GM10847 (cell line): ENCODE measurements around the gene MBNL3.

Experiments
- POLR2A ChIP-seq: IDR thresholded peaks from 2 replicates; pipeline ENCODE4 v1.6.1; 2011; ENCODE audit not compliant: insufficient read length; ENCODE audit errors: extremely low read depth

MBNL3 gene

GRCh38 chrX:132488819-132489577, at the start of gene MBNL3:
MBNL3 (minus strand) TSS chrX:132489038; CDS start chrX:132439611, 49,427 bp downstream.
- TF ChIP-seq POLR2A: peak; percentile 36

- TF ChIP-seq POLR2A: no peak
Observed at GRCh38 chrX:132533409-132533808, 44.6 kb upstream of the MBNL3 start.

GRCh38 chrX:132532913-132533312, 44.1 kb upstream of the MBNL3 start:
- no peak for TF ChIP-seq POLR2A

DNA sequence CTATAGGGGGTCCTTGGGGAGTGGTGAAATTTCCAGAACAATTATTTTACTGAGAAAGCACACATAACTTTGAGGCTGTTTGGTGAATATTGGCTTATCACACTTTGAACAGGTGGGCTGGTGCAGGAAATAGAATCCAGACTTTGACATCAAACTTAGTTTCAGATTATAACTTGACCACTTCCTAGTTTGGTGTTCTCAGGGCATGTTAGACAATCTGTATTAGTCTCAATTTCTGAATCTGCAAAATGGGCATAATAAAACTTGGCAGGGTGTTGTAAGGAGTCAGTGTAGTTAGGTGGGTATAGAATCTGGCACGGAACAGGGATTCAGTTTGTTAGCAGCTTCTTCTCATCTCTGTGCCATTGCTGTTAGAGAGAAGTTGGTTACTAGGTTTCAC, 43.3 kb upstream of the MBNL3 start:
- TF ChIP-seq POLR2A: no peak

GRCh38 chrX:132520792-132521191, 32.0 kb upstream of the MBNL3 start:
- TF ChIP-seq POLR2A: no peak

- no peak for TF ChIP-seq POLR2A
Observed at GRCh38 chrX:132520213-132520612, 31.4 kb upstream of the MBNL3 start.

- no peak for TF ChIP-seq POLR2A
Observed at GRCh38 chrX:132518401-132518800, 29.6 kb upstream of the MBNL3 start.

DNA sequence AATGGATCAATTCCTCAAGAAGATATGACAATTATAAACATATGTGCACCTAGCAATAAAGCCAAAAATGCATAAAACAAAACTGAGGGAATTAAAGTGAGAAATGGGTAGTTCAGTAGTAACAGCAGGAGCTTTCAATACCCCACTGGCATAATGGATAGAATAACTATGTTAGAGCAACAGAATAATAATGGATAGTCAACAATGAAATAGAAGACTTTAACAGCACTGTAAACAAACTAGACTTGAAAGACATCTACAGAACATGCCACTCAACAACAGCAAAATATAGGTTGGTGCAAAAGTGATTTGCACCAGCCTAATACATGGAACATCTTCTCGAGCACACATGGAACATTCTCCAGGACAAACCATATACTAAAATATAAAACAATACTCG, 20.0 kb upstream of the MBNL3 start:
- no peak for TF ChIP-seq POLR2A

- TF ChIP-seq POLR2A: no peak
Observed at GRCh38 chrX:132505116-132505515, 16.3 kb upstream of the MBNL3 start.

GRCh38 chrX:132504417-132504816, 15.6 kb upstream of the MBNL3 start:
- TF ChIP-seq POLR2A: no peak

- TF ChIP-seq POLR2A: no peak
Observed at GRCh38 chrX:132501606-132502005, 12.8 kb upstream of the MBNL3 start.

- TF ChIP-seq POLR2A: no peak
Observed at GRCh38 chrX:132497432-132497831, 8.6 kb upstream of the MBNL3 start.

GRCh38 chrX:132493095-132493494, 4.3 kb upstream of the MBNL3 start:
- TF ChIP-seq POLR2A: no peak

DNA sequence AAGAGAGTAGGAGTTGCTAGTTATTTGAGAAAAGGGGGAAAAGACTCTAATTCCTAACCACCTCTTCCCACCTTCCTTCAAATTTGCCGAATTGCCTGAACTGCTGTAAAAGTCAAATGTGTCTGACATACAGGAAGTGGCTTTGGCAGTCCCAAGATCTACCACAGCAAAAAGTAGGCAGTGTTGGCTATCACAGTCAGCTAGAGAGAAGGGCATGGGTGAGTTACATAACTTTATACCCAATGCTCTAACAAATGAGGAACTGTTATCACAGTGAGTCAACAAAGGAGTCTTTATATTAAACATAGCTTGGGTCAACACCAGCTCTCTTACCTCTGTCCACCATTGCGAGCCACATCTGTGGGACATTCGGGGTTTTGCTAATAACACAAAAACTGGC, 2.4 kb upstream of the MBNL3 start:
- no peak for TF ChIP-seq POLR2A

DNA sequence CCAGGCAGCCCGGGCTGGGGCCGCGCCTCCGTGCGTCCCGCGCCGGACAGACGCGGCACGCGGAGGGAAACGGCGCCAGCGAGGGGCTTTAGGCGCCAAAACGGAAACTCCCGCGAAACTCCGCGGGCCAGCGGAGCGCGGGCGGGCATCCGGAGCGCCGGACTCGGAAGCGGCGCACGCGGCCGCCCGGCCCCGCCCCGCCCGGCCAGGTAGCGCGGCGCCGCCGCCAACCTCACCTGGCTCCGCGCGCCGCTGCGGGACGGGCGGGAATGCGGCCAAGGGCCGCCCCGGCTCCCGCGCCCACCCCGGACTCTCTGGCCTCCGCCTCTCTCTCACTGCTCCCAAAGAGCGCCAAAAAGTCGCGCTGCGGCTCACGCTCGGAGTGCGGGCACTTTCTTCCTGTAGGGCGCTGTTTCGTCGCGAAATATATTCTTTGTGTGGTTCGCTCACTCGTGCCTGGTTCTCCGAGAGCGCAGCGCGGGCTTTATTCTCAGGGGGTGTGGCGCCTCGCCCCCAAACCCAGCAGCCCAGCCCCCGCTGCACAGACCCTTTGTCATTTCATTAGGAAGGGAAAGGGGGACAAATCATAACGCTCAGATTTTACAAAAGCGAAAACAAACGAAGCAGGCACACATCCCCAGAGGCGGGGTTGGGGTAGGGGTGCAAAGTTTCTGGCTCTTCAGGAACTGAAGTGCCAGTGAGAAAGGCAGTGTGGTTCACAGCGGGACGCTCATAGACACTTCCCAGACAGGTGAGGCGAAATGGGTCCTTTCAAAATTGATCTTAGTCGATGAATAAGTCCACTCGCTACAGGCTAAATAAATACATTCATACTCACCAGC, 961 bp upstream of the MBNL3 start:
- no peak for TF ChIP-seq POLR2A

DNA sequence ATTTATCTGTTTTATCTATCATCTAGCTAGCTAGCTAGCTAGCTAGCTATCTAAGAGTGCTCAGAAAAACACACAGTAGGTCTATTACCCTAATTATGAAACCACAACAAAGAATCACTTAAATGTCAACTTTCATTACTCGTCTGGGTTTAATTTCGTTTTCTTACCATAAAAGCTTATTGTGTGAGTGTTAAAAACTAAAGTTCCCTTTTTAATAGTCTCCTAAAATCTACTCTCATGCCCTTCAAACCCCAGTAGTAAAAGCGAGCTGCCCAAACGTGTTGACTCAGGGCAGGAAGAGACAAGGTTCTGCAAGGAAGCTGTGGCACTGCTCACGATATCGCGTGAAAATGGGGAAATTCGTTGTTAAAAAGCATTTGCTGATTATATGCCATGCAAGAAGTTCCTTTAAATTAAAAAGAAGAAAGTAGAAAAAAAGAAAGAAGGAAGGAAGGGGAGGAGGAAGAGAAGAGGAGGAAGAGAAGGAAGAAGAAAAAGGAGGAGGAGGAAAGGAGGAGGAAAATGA, 595 bp downstream of the MBNL3 start:
- TF ChIP-seq POLR2A: no peak
